RWPE2 (cell line): ENCODE results near the gene ALPK1.
A peak's percentile ranks its signal among the peaks of the same experiment; 100 is the strongest.

Experiments
- ATAC-seq: fragments of 200-7000 bp; cut with Tn5 transposase; 3 replicates; pipeline ENCODE4 v1.9.1; 2021; ENCODE audit warnings: low read depth
- DNase-seq: peaks from one replicate; pipeline ENCODE4 v3.0.0-alpha.2; 2020; ENCODE audit warnings: low spot score
- H3K27ac ChIP-seq: fragments of 450-650 bp; 2 replicates; pipeline ENCODE4 v1.5.1; 2017; ENCODE audit warnings: mild to moderate bottlenecking; ENCODE audit not compliant: poor library complexity, severe bottlenecking
- H3K27me3 ChIP-seq: fragments of 250-450 bp; sonication (Bioruptor Pico); 2 replicates; pipeline ENCODE4 v1.5.1; 2021; ENCODE audit warnings: mild to moderate bottlenecking, moderate library complexity; ENCODE audit not compliant: insufficient read depth, poor library complexity, severe bottlenecking
- H3K36me3 ChIP-seq: fragments of 250-450 bp; sonication (Bioruptor Pico); 2 replicates; pipeline ENCODE4 v1.5.1; 2020; ENCODE audit warnings: low read depth, mild to moderate bottlenecking, moderate library complexity
- H3K4me1 ChIP-seq: fragments of 250-450 bp; sonication (Bioruptor Pico); 2 replicates; pipeline ENCODE4 v1.5.1; 2021; ENCODE audit warnings: mild to moderate bottlenecking, moderate library complexity; ENCODE audit not compliant: insufficient read depth, poor library complexity, severe bottlenecking
- H3K4me3 ChIP-seq: fragments of 250-450 bp; sonication (Bioruptor Pico); 2 replicates; pipeline ENCODE4 v1.5.1; 2021; ENCODE audit warnings: mild to moderate bottlenecking, moderate library complexity; ENCODE audit not compliant: severe bottlenecking
- H3K9me3 ChIP-seq: fragments of 250-450 bp; sonication (Bioruptor Pico); 2 replicates; pipeline ENCODE4 v1.5.1; 2021; ENCODE audit warnings: mild to moderate bottlenecking, moderate library complexity; ENCODE audit not compliant: severe bottlenecking
- TF ChIP-seq, protein P1 (sequence below): fragments of 450-650 bp; IDR thresholded peaks from one replicate; pipeline ENCODE4 v1.5.1; 2017; ENCODE audit warnings: mild to moderate bottlenecking, moderate library complexity; ENCODE audit not compliant: poor library complexity, severe bottlenecking

Gene ALPK1

DNA sequence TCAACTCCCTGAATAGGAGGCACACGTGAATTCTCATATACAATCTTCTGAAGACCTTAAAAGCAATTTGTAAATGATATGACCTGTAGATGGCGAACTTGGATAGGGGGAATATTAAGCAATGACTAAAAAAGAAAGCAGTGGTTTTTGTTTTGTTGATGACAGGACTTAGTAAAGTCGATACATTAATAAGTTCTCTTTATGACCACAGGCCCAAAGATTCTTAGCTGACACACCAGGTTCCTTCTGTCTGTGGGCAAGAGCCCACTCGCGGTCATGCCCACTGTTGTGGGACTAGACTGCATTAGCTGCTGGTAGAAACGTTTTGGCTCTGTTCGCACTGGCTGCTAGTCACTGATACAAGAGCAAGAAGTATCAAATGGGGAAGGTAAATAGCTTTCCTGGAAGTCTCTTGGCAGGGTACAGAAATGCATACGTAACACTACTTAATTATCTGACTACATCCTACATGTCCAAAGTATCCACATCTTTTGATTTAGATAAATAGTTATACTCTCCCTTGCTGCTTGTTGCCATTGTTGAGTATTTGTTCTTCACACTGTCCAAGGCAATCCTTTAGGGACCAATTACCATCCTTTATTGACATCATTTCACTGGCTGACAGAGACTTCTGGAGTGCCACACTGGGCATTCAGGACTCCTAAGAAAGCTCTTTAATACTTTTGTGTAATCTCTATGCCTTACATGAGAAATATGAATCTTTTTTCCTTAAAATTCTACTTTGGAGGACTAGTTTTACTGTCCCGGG, 31.0 kb downstream of the ALPK1 start:
- H3K27me3 ChIP-seq, result no peaks in the 10 kb centered on the region
- no peak overlapping the region for H3K4me3 ChIP-seq
- no peak for DNase-seq
- TF ChIP-seq, protein P1, sequence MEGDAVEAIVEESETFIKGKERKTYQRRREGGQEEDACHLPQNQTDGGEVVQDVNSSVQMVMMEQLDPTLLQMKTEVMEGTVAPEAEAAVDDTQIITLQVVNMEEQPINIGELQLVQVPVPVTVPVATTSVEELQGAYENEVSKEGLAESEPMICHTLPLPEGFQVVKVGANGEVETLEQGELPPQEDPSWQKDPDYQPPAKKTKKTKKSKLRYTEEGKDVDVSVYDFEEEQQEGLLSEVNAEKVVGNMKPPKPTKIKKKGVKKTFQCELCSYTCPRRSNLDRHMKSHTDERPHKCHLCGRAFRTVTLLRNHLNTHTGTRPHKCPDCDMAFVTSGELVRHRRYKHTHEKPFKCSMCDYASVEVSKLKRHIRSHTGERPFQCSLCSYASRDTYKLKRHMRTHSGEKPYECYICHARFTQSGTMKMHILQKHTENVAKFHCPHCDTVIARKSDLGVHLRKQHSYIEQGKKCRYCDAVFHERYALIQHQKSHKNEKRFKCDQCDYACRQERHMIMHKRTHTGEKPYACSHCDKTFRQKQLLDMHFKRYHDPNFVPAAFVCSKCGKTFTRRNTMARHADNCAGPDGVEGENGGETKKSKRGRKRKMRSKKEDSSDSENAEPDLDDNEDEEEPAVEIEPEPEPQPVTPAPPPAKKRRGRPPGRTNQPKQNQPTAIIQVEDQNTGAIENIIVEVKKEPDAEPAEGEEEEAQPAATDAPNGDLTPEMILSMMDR, result peak; percentile 69
- no peaks in the 10 kb centered on the region for H3K9me3 ChIP-seq
- no peaks in the 10 kb centered on the region for H3K36me3 ChIP-seq
- 0 out of 3 replicates have a peak, but pooled peaks have one; percentile 29 for ATAC-seq
- H3K4me1 ChIP-seq, result no peaks in the 10 kb centered on the region
- no peak overlapping the region for H3K27ac ChIP-seq

DNA sequence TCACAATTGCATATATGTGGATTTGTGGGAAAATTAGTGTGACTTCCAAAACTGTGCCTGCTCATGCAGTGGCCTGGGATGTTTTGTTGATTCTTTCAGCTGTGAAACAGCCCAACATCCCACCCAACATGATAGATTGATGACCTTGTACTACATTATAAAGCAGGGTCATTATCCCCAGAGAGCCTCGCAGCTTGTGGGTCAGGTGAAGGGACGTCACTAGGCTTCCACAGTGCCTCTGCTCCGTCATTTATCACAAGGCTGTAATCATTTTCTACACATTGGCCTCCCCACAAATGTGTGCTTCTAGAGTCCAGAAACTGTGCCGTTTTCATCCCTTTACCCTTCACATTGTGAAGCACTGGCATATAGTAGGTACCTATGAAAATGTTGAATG, 31.6 kb downstream of the ALPK1 start:
- no peak for DNase-seq
- no peak overlapping the region for H3K4me3 ChIP-seq
- H3K4me1 ChIP-seq, result no peaks in the 10 kb centered on the region
- no peaks in the 10 kb centered on the region for H3K27me3 ChIP-seq
- ATAC-seq, result no peak
- H3K9me3 ChIP-seq, result no peaks in the 10 kb centered on the region
- no peak overlapping the region for H3K27ac ChIP-seq
- no peaks in the 10 kb centered on the region for H3K36me3 ChIP-seq
- TF ChIP-seq, protein P1, result no peak

DNA sequence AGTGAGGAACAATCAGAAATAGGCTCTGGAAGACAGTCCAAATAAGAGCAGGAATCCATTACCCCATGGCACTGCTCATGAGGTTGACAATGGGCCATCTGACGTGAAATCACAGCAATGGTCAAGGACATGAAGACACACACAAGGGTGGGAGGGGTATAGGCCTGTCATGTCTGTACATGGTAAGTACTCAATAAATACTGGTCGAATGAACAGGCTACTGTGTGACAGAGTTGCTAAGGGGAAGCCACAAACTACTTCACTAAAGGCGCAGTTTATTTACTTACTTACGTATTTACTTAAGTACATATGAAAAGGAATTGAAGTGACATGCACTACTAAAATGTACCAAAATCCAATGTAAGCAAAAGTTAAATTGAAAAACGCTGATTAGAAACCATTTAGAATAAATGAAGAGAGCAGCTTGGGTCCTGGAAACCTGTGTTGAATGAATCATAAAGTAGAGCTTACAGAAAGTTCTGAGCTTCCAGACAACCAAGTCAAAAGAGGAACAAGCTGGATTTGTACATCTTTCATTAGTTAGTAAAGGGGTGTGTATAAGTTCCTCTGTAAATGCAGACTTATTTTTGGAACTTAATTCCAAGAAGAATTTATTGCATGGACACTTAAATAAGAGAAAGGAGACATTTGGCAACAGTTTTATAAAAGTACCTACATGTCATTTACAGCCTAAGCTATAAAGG, 32.7 kb downstream of the ALPK1 start:
- Histone ChIP-seq H3K27me3 (no peaks in the 10 kb centered on the region), H3K36me3 (no peaks in the 10 kb centered on the region), H3K4me3 (no peak overlapping the region), H3K4me1 (no peaks in the 10 kb centered on the region), H3K27ac (no peak overlapping the region), H3K9me3 (no peaks in the 10 kb centered on the region)
- TF ChIP-seq, protein P1, result no peak
- ATAC-seq, result no peak
- DNase-seq, result no peak

DNA sequence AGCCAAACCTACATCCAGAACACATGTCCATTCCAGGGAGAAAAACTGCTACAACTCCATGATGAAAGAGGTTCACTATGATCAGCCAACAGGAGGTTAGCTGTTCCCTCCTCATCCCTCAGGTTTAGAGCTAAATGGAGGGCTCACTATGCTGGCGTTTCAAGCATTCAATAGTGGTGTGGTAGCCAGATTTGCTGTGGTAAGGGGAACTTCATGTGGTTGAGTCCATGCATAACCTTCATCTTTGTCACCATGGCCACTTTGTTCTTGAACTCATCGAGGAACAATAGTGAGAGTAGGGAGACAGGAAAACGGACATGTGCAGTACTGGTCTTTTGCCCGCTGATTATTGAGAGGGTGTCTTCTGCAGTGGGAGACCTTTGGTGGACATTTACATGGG, 33.8 kb downstream of the ALPK1 start:
- Histone ChIP-seq H3K4me1 (no peaks in the 10 kb centered on the region), H3K36me3 (no peaks in the 10 kb centered on the region), H3K27me3 (no peaks in the 10 kb centered on the region), H3K9me3 (no peaks in the 10 kb centered on the region), H3K4me3 (no peak overlapping the region), H3K27ac (no peak overlapping the region)
- DNase-seq (no peak), ATAC-seq (no peak)
- TF ChIP-seq, protein P1, result no peak

DNA sequence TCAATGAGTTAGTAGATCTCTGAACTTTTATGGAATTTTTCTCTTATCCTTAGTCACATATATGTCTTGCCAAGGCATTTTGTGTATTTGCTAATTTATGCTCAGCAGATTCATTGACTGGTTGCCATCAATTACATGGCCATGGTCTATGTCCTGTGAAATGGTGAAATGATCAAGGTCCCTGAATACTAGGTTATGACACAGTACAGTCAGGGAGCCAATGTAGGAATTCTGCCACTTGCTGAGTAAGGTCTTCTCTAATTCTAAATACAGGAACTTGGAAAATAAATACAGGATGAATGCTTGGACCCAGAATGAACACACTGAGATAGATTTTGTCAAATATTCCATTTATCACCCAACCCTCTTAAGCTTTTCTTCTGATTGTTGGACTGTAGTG, 35.2 kb downstream of the ALPK1 start:
- Histone ChIP-seq H3K9me3 (no peaks in the 10 kb centered on the region), H3K27ac (no peak overlapping the region), H3K36me3 (no peaks in the 10 kb centered on the region), H3K27me3 (no peaks in the 10 kb centered on the region), H3K4me3 (no peak overlapping the region), H3K4me1 (no peaks in the 10 kb centered on the region)
- no peak for ATAC-seq
- no peak for DNase-seq
- TF ChIP-seq, protein P1, result no peak
